ENCODE data around the gene PPM1A.

PPM1A gene

DNA sequence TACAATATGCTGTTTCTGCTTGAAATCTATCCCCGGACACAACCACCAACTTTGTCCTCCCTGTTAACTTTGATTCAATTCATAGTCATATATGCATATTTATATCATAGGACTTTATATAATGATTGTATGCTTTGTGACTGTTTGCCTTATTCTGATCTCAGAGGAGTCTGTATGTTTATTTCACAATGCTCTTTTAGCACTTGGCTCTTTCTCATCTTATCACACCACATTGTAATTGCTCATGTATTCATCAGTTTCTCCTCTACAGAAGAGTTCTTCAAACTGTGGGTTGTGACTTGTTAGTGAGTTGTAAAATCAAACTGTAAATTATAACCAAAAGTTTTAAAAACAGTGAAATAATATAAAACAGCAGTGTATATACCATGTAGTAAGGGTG lies 21.7 kb upstream of the PPM1A start:
- FAIRE-seq = no peak

DNA sequence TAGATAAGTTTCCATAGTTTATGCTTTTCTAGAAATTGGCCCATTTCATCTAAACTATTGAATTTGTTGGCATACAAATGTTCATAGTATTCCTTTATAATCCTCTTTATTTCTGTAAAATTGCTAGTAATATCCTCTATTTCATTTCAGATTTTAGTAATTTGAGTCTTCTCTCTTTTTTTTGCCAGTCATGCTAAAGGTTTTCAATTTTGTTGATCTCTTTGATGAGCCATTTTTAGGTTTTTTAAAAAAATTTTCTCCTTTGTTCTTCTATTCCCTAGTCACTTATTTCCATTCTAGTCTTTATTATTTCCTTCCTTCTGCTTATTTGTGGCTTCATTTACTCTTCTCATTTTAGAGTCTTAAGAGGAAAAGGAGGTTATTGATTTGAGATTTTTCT lies 19.4 kb upstream of the PPM1A start:
- FAIRE-seq = no peak

DNA sequence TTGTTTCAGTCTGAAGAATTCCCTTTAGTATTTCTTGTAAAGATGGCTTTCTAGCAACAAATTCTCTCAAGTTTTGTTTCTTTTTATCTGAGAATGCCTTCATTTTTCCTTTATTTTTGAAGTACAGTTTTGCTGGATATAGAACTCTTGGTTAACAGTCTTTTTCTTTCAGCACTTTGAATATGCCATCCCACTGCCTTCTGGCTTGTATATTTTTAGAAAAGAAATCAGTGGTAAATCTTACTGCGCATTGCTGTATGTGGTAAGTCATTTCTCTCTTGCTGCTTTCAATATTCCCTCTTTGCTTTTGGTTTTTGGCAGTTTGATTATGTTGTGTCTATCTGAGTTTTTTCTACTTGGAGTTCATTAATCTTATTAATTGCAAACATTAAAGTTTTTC lies 16.8 kb upstream of the PPM1A start:
- FAIRE-seq = no peak

DNA sequence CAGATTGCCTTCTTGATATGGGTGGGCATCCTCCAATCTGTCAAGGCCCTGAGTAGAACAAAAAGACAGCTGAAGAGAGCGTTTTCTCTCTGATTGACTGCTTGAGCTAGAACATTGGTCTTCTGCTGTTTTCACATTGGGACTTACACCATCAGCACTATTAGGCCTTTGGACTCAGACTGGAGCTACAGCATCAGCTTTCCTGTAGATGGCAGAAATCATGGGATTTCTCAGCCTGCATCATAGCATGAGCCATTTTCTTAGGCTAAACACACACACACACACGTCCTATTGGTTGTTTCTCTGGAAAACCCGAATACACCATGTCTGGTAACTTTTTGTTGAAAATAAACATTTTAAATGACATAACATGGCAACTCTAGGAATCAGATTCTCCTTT lies 15.8 kb upstream of the PPM1A start:
- FAIRE-seq = no peak

DNA sequence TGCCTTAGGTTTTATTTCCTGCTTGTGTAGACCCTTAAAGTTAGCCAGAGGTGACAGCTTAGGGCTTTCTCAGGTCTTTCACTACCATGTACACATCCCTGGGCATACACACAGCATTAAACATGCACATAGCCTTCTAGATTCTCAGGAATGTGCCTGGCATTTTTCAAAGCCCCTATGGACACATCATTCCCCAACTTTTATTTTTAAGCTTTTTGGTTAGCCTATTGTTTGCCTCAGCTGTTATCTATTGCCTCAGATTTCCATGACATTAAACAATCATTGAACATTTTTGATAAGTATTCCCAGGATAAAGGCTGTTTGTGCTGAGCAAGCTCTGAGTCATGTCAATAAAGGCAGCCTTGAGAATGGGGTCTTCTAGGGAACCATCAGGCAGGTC lies 15.1 kb upstream of the PPM1A start:
- FAIRE-seq = no peak

DNA sequence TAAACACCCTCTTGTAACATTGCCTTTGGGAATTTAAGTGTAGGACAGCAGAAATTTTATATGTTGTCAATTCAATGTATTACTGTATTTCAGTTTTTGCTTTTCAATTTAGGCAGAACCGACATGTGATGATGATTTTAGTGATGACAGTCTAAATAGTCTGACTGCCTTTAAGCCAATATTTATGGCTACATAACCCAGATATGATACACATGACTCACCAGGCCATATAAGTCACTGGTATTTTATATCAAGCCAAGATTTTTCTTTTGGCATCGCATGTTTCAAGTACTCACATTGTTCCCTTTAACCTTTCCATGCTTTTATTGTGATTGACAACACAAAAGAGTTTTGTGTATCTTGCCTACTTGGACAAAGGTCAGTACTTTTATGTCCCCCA lies 13.6 kb upstream of the PPM1A start:
- FAIRE-seq = no peak

DNA sequence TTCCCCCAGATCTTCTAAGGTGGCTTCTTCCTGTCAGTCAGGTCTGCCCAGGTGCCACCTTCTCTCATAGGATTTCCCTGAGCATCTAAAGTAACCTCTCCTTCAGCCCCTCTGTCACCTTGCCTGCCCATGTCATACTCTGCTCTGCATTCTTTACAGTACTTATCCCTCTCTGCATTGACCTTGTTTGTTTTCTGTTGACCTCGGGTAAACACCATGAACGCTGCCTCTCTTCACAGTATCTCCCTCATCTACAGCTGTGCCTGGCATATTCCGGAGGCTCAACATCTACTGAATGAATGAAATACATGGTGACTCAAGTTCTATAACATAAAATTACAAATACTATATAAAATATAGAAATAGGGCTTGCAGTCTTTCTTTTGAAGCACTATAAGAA lies 10.1 kb upstream of the PPM1A start:
- no peak for FAIRE-seq

DNA sequence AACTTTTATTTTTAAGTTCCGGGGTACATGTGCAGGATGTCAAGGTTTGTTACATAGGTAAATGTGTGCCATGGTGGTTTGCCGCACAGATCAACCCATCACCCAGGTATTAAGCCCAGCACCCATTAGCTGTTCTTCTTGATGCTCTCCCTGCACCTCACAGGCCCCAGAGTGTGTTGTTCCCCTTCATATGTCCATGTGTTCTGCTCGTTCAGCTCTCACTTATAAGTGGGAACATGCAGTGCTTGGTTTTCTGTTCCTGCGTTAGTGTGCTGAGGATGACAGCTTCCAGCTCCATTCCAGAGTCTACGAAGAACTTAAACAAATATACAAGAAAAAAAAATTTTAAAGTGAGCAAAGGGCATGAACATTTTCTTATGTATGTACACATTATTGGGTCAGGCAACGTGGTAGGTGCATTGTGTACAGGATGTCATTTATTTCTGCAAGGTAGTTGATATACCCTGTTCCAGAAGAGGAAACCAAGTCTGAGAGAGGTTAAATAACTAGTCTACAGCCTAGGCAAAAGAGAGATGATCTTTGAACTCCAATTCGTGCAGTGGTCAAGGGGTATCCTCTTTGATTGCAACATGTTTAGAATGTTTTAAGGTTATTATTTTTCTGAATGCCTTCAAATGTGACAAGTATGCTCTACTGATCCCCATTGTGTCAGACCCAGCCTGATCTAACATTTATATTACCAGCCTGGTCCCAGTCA lies 8.7 kb upstream of the PPM1A start:
- FAIRE-seq = no peak

DNA sequence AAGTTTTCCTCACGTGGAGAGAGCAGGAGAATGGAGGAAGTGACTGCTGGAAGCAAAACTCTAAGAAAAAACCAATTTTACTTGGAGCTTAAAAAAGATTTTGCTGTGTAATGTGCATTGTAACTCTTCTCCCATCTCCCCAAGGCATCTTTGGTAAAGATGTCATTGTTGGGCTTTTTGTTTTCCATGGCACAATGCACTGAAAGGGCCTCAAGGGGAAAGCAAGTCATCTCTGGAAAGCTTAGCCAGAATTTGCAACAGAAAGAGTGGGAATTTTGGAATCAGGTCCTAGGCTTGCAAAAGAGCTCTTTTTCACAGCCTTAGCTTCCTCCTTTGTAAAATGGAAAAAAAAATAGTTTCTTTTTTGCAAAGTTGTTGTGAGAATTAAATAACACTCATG lies 7.9 kb upstream of the PPM1A start:
- FAIRE-seq = no peak

DNA sequence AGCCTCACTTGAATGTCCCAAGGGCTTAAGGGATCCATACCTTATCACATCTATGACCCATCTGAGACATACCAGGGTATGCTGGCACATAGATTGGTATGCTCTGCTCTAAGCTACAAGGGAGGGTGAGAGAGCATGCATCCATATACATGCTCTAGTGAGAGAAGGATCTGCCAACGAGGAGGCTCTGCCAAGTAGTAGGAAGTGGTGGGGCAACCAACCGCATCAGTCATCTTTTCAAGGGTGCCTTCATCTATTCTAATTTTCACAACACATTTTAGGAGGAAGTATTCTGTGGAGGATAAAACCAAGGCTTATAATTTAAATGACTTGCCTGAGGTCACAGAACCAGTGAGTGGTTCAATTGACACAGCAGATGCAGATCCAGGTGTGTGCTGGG lies 6.6 kb upstream of the PPM1A start:
- FAIRE-seq = no peak

DNA sequence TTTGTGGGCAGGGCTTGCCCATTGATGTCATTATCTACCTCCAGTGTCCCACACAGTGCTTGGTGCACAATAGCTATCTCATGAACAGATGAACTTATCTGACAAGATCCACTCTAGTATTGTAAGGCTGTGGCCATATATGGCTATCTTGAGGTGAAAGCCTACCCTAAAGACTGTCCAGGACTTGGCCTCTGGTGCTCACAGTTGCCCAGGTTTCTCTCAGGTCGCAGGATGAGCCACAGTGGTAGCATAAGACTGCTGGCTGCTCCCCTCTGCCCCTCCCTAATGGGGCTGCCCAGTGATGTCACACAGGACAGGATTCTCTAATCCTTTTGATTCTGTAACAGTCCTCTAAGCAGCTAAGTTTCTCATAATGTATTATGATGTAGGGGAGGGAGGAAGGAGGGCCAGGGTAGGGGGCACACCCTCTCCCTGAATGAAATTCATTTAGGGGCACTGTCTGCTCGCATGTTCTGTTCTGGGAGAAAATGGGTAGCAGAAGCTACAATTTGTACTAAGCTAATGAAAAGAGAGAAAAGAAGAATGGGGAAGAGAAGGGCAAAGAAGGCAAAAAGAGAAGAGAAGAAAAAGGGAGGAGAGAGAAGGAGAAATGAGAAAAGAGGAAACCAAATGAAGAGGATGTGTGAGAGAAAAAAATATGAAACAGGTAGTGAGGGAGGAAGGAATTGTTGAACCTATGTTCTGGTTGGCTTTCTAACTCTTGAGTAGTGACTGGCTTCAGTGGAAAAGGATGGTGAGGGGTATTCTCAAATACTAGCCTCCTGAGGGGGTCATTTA lies 3.4 kb upstream of the PPM1A start:
- FAIRE-seq = no peak

DNA sequence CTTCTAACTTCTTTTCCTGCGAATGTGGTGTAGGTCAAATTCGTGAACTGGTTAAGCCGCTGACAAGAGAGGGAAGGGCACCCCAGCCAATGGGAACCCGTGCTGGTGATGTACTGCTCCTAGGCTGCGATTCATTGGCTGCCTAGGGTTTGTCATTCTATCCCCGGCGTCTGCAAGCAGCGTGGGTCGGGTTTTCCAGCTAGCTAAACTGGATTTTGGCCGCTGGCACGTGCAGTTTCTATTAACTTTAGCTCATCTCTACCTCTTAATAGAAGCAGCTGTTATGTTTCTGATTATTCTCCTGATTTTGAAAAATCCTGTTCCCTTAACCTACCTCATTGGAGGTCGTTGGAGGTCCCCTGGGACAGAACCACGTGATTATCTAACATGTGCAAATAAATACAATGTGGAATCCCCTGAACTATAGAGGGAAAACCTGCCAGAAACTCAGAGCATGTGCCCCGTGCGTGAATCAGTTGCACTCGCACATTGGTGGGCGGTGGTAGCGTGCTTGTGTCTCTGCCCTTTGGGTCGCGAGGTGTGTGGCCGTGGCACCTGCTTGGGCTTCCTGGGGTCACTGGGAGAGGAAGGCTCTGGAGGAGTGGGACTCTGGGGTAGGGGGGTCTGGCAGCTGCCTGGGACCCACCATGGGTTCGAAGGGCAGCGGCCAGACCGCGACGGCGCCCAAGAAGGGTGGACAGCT lies 876 bp upstream of the PPM1A start:
- peak; percentile 97 for FAIRE-seq

DNA sequence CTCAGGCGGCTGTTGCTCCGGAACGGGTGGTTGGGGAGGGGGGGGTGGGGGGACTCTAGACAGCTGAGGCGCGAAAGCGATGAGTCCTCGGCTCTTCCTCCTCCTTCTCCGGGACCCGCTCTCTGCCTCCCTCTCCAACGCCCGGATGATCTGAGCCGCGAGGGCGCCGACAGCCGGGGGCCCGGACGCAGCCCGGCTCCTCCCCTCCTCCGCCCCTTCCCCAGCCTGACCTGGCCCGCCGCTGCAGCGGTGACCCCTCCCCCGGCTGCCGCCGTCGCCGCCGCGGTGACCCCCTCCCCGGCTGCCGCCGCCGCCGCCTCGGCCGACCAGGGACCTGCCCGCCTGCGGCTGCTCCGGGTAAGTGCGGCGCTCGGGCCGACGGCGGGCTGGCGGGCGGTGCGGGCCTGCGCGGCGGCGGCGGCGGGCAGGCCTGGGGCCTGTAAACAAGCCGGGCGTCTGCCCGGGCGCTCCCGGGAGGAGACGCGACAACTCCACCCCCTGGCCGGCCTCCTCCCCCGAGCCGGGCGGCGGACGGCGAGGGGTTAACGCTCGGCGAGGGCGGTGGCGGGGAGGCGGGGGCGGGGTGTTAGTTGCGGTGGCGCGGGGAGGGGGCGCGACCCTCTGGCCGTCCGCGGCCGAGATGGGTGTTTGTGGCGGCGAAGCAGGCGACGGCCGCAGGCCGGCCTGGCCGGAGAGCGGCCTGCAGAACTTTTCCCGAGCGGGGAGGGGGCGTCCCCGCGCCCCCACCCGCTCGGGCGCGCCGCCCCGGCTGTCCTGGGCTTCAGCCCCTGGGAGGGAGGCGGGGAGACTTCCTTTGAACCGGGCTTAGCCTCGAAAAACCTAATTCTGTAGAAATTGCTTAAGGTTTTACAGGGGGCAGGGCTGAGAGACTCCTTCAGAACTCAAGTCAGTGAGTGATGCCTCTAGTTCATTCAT lies 568 bp downstream of the PPM1A start:
- no peak for FAIRE-seq

DNA sequence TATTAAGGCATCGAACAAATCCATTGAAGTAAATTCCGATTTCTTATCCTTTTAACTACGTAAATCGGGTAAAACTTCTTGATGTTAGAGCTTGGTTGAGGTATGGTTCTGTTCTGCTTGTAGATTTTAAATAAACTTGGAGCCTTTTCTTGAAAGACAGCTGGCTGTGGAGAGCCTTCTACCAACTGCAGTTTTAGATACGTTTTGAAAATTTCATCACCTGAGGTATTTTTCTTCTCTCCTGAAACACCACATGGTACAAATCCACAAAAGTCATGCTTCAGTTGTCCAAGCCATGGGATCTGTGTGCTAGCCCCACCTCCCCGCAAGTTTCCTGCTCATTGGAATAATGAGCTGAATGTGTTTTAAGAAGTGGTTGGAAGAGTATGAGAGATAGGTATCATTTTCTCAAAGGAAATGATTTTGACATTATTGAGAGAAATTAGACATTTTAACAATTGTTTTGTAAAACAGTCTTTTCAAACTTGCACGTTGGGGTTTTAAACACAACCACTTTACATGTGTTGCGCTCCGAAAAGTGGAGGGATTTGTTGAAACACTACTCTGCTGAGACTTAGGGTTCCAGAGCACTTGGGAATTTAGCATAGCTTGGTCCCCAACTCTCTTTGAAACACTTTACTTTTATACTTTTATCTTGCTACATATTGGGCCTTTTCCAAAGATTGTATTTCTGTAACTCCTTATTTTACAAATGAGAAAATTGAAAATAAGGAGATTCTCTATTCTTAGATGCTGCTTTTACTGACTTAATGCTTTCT lies 1.4 kb downstream of the PPM1A start:
- FAIRE-seq = no peak

DNA sequence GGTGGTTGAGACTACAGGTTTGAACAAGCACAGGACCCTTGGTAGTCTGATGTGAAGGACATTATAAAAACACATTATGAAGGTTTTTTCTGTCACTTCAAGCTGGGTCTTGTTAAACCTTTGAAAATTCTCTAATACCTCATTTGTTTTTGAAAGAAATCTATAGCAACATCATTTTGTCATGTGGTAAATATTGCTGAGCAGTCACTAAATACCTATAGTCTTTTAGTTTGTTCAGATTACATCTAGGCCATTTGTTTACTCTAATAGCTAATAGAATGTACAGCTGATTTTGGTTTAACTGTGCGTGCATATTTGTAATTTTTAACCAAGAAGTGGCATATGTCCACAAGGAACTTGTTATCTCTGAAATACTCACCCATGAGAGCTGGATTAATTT lies 2.9 kb downstream of the PPM1A start:
- no peak for FAIRE-seq

DNA sequence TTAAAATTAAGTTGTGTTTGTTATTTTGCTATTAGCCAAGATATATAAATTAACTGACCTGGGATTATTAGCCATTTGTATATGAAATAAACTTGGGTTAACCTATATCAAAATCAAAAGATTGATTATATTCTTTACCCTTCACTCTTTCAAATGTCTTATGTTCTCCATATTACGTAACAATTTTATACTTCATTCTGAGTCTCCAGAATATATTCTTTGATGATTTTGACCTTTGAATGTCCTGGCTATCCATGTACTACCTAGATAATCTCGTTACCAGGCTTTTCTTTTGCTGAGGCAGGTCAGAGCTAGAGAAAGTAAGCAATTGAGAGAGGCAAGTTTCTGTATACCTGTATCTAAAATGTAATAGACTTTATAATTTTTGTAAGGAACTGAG lies 3.6 kb downstream of the PPM1A start:
- no peak for FAIRE-seq

DNA sequence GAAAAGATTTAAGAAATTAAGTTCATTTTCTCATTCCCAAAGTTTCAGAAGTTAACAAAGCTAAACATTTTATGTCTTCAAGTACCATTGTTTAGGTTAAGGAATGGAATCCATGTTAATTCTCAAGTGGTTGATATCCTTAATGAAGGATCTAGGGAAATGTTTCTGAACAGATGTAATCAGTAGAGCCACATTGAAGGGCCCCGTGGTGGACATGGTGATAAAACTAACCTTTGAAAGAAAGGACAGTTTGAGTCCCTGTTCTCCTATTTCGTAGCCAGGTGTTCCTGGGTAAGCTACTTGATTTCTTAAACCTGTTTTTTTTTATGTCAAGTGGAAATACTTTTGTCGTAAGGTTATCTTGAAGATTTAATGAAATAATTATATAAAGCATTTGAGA lies 4.6 kb downstream of the PPM1A start:
- no peak for FAIRE-seq

DNA sequence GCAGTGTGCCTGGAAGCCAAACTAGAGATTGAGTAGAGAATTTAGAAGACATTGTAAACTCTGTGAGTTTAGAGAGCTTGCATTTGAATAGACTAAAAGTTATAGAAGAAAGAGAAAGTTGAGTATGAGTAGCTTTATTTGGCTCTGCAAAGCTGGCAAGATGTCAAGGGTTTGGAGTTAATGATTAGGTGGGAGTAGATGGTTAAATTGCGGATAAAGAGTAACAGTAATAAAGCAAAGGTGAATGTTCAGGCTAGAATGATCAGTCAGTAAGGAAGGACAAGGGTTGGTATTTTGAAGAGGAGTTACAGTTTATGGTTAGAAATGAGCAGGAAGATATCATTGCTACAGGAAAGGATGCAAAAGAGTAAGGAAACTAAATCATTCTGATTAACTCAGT lies 5.2 kb downstream of the PPM1A start:
- no peak for FAIRE-seq

DNA sequence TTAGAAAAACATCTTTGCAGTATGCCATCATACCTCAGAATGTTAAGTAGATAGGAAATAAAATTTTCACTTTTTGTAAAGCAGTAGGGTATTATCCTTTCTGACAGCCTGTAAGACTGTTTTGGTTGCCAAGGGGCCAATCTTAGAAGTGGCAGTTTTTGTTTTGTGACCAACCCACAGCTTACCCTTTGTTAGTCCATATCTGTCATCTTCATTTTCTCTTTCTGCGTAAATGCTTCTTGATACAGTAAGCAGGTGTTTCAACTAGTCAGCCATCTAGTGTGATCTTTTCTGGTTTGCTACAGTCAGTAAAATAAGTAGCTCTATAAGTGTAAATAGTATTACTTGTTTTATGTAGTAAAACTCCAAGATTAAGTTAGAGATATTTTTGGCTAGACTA lies 8.8 kb downstream of the PPM1A start:
- FAIRE-seq = no peak

DNA sequence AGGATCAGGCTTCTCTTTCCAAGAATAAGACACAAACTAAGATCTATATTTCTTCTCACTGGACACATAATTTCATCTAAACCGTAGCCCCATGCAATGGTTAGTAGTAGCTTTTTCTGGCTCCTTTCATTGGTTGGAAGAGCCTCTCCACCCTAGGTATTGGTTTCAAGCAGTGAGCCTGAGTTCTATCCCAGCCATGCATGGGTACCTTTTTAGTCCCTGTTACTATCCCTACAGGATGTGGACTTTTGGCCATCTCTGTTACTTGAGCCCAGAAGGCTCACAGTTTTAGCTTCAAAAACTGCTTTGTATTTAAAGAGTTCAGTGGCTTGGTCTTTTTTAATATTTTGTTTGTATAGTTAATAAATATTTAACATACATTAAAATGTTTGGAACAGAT lies 16.1 kb downstream of the PPM1A start:
- no peak for FAIRE-seq

DNA sequence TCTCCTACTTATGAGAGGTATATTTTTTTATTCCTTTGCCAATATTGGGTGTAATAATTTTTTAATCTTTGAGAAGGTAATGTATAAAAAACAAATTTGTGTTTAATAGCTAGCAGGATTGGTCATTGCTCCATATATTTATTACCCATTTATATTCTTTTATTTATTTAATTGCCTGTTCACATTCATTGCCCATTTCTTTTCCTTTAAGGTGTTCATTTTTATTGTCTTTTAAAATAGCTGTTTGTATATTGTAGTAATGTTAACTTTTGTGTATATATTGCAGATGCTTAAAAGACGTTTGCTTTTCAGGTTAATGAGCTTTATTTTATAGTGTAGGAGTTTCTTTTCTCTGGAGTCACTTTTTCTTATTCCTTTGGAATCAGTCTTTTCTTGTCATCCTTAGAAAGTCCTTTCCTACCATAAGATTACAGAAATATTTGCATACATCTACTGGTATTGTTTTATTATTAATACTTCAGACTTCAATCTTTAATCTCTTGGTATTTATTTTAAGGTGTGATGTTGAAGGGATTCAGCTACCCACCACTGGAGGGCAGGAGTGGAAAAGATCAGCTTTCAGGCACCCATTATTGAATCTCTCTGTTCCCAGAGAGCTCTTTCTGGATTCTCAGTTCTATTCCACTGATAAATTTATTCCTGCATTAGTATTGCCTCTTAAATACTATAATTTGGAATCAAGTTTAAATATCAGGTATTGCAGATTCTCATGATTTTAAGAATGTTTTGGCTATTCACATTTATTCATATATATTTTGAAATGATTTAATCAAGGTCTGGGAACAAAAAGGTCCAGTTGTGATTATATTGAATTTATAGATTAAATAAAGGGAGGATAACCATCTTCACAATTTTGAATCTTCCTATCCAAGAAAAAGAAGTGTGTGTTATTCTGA lies 17.3 kb downstream of the PPM1A start:
- FAIRE-seq = peak; percentile 34

Data from A204.1 (cell line).